Activated T-cell treated with anti-CD3 and anti-CD28 coated beads for 1 hour (primary cell): Measurements from ENCODE around the gene ADGRG3.

ENCODE experiments used
- DNase-seq: peaks from one replicate; pipeline ENCODE4 v3.0.0-alpha.2; 2020; ENCODE audit warnings: low read depth

Gene ADGRG3

DNA sequence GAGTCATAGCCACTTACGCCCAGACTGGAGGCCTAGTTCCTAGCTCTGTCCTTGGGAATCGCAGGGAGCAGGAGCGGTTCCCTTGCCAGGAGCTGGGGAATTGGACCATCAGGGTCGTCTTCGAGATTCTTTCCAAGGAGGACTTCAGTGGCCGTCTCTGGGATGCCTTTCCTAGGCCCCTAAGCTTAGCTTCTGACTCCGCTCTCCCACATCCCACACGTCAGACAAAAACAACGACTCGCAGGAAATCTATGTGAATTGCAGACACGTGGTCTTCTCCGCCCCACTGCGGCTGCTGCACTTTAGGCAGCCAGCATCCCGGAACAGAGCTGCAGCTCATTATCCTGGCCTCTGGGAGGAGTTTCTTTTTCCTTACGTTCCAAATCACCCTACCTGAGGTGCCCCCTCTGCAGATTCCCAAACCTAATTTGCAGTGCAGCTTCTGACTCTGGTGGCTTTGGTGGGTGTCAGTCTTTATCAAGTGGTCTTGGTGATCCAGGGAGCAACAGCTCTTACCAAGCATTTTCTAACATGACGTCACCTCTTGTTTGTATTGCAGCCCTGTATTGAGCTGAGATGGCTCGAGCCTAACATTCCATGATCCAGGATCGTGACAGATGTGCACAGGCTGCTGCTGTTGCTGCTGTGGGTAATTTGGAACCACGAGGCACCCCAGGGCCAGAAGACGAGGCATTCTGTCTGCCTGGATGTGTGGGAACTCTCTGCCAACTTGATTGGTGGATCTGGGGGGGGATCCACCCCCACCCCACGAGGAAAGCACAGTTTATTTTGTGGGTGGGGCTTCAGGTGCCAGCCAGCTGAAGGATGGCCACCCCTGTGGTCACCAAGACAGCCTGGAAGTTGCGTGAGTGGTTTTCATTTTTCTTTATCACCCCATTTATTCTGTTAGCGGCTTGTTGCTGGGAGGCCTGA, 68.6 kb downstream of the ADGRG3 start:
- DNase-seq: peak; percentile 13

DNA sequence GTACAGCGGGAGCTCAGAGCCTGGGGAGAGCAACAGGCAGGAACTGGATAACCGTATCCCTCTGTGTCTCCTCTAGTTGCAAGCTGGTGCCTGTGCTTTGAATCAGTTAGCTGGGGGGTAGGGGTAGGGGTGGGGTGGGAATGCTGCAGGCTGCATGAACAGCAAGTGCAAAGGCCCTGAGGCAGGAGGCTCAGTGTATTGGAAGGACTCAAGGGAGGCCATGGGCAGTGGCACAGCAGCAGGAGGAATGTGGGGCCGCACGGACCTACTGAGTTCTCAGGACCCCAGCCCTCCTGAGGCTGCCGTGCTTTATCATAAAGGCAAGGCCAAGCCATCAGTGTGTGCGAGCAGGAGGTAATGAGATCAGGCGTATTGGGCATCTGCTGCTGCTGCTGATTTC, 70.7 kb downstream of the ADGRG3 start:
- no peak for DNase-seq
